ENCODE data around the gene RRAGC. TPM values are rescaled to one million over a fixed set of nuclear protein-coding genes. Genes with fewer than 3 reads are reported as not detected.
"Not testable (repeated sequence)": the region's sequence is repeated elsewhere in the genome, so short reads cannot be mapped to it uniquely, and the experiment has no call there.

RRAGC gene
- total RNA-seq, 1 experiment from 2014 or later: 10.1 TPM

DNA sequence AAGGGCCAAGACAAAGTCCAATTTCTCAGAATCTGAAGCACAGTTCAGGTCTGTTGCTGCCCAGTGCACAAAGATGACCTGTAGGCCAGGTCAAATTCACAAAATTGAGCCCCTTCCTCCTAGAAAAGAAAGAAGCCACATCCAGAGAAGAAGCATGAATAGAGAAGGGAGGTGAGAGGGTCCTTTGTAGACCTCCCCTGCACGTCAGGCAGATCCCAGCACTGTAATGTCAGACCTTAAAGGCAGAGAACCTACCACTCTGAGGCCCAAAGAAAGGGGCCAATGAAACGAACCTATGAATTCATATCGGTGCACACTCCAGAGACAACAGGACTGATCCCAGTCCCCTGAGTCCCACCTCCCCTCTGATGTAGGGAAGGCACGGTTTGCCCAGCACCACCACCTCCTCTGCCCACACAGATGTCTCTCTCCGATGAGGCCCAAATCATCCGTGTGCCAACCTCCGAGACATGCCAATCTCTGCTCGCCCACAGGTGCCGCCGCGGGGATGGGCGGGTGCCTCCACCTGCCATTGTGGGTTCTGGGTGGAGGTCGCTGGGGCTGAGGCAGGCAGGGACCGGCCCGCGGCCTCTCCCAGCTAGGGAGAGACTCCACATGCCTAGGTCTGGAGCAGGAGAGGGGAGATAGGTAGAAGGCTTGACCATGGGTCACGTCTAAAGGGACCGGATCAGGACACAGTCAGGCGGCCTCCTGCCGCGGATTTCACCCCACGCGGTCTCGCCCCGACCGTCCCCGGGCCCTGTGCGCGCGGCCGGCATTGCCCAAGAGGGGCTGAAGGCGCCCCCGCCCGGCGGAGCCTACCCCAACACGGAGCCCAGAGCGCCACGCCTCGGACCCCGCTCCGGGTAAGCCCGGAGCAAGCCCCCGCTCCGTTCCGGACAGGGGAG lies 42.1 kb downstream of the RRAGC start:
- no peak for DNase-seq (ENCODE audit: low read depth)

- no peak for DNase-seq (ENCODE audit: low read depth)
Observed at GRCh38 chr1:38815903-38816627, 43.5 kb downstream of the RRAGC start.

DNA sequence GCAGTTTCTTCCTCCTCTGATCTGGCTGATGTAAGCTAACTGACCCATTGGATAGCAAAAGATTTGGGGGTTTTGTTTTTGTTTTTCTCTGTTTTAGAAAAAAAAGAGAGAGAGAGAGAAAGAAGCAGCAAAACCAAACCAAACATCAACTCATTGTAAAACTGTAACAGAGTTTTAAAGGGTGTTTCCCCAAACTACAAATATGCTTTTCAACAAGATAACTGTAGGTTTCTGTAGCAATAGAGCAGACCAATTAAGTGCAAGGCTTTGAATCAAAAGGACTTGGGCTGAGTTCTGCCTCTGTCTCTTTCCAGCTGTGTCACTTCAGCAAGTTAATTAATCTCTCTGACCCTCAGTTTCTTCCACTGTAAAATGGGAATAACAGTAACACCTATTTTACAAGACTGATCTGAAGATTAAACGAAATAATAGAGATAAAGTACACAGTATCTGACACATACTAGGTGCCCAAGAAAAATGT lies 44.5 kb downstream of the RRAGC start:
- DNase-seq (ENCODE audit: low read depth): no peak

DNA sequence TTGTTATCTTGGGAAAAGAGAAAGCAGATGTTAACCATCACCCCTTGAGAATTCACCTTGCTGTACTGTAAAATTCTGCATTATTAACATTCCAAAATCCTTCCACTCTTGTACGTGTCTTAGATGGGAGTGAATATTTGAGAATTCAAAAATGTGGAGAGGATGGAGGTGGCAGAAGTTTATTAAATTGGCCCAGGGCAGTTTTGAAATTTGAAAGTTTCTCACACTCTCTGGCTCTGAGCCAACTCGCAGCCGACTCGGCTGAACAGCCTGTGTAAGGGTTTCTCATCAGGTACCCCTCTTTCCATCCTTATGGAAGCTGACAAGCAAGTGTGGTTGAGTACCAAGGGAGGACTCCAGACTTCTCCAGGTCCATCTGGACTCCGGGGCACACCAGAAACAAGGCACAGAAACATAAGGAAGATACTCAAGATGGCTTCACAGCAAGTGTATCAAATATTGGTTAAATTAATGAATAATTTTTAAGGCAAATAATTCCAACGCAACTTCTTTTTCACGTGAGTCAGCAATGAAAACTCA lies 45.1 kb downstream of the RRAGC start:
- no peak for DNase-seq (ENCODE audit: low read depth)

DNA sequence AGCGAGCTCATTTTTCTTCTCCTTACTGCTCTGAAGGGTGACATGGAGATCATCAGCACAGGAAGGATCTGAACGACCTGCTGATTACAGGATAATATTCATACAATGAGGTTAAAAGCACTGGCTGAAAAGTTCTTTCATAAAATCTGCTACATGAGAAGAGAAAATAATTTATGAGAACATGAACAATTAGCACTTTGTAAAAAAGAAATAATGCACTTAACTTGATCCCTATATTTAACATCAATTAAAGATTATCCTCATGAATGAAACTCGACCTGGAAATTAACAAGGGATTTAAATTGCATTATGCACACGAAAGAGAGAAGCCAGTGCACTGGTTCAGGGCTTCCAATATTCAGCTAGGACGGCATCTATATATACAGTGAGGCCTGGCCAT lies 46.6 kb downstream of the RRAGC start:
- DNase-seq (ENCODE audit: low read depth): no peak

DNA sequence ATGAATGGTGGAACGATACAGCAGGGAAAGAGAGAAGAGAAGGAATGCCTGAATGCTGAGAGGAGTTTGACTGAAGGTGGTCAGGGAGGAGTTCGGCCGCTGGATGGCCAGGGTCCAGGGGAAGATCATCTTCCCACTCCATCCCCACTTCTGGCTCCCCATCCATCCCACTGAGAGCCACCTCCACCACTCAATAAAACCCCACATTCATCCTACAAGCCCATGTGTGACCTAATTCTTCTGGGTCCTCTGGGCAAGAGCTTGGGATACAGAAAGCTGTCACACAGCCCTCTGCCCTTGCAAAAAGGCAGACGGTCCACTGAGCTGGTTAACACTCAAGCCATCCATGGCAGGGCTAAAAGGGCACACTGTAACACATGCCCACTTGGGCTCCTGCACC lies 48.1 kb downstream of the RRAGC start:
- DNase-seq (ENCODE audit: low read depth): not testable (repeated sequence)

- DNase-seq (ENCODE audit: low read depth): no peak
Observed at GRCh38 chr1:38806090-38806489, 53.5 kb downstream of the RRAGC start.

- DNase-seq (ENCODE audit: low read depth): no peak
Observed at GRCh38 chr1:38805036-38805435, 54.5 kb downstream of the RRAGC start.

DNA sequence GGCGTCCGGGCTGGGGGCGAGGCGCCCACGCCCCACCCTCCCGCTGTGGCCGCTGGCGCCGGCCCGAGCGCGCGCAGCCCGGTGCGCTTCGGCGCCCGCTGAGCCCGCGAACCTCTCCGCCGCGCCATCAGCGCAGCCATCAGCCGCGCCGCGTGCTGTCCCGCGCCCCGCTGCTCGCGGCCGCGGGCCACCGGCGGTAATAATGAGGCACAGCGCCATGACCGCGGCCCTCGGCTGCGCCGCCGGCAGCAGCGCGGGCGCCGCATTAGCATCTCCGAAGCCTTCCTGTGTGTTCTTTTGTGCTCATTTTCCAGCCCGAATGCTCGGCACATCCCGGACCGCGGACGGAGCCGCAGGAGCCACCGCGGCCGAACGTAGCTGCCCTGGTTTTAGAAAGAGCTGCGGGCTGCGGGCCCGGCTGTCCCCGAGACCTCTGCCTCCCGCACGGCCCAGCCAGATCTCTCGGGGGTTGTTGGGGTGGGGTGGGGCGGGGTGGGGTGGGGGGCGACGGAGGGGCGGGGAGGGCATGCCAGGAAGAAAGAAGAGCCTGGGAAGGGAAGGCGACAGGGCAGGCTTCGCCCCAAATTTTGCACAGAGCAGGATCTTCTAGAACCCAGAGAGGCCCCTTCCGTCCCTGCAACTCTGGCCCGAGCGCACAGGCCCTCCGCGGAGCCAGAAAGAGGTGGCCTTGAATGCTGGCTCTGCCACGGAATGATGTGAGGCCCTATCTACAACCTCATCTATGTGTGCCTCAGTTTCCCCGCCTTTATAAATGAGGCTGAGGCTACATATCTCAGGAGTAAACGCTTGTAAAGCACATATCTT lies 55.3 kb downstream of the RRAGC start:
- peak; percentile 36 for DNase-seq (ENCODE audit: low read depth)

DNA sequence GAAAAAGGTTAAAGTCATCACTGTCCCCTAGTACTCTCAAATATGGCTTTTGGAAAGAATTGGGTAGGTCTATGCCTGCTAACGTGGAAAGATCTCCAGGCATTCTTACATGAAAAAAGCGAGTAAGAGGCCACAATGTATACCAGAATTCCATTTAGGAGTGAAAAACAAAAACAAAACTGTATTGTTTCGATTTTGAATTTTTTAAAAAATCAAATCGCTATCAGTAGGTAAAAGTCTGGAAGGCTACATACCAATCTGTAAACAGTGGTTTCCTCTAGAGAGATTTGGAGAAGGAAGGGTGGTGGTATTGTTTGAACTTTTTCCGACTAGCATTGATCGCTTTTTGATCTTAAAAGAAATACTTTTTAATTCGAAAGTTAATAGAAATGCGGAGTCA lies 55.9 kb downstream of the RRAGC start:
- no peak for DNase-seq (ENCODE audit: low read depth)

DNA sequence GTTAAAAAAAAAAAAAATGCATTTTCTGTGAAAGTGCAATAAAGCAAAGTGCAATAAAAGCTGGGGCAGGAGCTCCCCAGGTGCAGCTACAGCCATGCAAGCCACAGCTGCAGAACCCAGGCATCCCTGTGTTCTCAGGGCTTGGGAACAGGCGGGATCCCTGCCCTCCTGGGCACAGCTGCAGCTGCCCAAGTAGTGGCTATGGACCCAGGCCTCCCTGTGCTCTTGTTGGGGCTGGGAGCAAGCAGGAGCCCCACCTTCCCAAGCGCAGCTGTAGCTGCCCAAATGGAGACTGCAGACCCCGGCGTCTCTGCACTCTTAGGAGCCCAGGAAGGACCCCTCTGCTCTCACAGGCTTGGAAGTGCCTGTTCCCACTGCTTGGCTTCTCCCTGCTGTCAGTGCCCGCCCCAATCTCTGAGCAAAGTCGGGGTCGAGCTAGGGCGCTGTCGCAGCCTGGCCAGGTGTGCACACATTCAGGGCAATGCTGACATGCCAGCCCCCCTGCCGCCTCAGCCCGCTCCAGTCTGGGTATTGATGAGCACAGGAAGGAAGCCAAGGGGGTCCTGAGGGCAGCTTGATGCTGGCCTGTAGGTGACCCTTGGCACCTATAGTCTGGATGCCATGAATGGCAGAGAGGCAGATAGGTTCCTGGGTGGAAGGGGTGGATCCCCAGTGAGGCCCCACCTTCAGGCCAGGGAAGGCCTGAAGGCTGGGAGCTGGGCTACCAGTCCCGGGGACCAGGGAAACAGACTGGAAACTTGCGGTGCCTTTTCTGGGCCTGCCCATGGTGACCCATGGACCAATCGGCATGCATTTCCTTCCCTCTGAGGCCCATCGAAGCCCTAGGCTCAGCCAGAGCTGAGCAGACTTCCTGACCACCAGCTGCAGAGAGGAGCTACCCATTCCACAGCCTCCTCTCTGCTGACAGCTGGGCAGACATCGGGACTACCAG lies 58.6 kb downstream of the RRAGC start:
- DNase-seq (ENCODE audit: low read depth): no peak

DNA sequence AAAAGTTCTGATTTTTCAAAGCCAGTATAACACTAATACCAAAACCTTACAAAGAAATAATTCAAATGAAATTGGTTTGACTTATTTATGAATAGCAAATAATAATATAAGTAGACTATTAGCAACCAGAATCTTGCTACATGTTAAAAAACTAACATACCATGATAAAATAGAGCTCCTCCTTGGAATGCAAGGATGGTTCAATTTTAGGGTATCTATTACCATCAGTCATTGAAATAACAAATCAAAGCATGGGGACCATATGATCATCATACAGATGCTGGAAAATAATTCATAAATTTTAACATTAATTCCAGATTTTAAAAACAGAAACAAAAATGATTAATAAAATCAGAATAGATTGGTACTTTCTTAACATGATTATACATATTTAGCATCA lies 66.3 kb downstream of the RRAGC start:
- DNase-seq (ENCODE audit: low read depth): no peak

GRCh38 chr1:38791892-38792291 lies 67.7 kb downstream of the RRAGC start:
- no peak for DNase-seq (ENCODE audit: low read depth)

DNA sequence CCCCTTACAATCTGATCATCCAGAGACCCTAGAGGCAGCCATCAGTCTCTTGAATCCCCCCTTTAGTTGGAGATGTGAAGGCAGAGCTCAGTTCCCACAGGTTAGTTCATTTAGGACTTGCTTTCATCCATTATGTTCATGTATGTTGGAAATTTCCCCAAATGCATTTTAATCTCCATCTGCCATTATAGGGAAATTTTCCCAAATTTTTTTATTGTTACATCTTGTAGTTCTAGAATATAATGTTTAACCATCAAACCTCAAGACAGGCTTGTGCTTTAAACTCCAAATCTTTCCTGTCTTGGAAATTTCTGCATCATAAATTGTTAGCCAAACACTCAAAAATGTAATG lies 68.4 kb downstream of the RRAGC start:
- DNase-seq (ENCODE audit: low read depth): no peak

DNA sequence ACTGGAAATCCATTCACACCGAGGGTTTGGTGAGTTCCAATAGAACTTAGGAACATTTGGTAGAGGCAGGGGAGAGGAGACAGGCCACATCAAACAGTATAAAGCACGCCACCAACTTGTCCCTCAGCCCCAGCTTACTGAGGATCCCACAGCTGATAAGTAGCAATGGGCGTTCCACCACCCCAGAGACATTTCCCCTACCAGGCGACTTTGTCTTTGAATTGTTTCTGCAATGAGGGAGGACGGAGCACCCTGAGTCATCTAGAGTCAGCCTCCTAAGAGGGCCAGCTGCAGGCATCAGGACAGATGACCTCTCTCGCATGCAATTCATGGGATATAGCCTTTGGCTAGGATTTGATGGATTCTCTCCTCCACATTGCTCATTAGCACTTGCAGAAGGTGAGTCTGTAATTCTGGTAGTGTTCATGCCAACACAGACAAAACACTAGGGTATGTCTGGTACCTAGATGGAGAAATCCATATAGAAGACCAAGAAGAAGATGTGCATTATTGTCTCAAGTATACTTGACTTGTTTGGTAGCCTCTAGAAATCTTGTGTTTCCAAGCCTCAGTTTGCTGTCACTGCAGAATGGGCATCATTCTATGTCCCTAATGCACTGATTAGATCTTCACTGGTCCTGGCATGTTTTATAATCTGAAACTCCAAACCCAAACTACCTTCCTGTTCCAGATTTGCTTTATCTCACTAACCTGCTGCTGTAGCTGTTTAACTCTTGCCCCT lies 69.0 kb downstream of the RRAGC start:
- no peak for DNase-seq (ENCODE audit: low read depth)

DNA sequence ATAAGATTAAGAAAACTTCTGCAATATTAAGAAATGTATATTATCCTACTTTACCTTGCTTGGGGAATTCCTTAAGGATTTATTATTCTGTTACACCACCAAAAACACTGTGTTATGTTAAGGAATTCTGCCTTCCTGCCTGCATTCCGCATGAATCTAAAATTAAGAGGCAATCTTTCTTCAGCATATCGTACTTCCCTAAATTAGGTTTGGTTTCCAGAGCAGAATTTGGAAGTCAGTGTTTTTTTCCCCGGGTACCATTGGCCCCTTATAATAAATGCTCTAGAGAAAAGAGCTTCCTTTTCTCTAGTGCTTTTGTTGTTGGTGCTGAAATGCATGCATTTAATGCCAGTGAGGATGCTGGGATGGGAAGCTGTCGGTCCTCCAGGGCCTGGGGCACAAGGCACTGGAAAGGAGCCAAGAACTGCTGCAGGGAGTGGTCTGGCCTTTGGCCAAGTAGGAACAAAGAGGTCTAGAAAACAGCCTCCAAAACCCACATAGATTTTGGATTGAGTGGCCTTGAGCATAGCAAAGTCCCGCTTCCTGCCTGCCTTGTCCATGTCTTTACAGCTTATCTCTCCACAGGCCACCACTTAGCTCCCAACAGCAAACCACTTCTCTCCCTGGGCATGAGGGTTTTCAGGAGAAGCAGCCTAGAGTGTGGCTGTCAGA lies 69.9 kb downstream of the RRAGC start:
- DNase-seq (ENCODE audit: low read depth): peak; percentile 80

- no peak for DNase-seq (ENCODE audit: low read depth)
Observed at GRCh38 chr1:38788341-38789336, 70.9 kb downstream of the RRAGC start.

Data from Daoy (cell line).